ENCODE results near the gene ADM2. TPM values are rescaled to one million over a fixed set of nuclear protein-coding genes. Genes with fewer than 3 reads are reported as not detected.
"Not testable (repeated sequence)": the region's sequence is repeated elsewhere in the genome, so short reads cannot be mapped to it uniquely, and the experiment has no call there.

ADM2 gene
- total RNA-seq, 1 donor from 2014 or later, result 4.4 TPM

DNA sequence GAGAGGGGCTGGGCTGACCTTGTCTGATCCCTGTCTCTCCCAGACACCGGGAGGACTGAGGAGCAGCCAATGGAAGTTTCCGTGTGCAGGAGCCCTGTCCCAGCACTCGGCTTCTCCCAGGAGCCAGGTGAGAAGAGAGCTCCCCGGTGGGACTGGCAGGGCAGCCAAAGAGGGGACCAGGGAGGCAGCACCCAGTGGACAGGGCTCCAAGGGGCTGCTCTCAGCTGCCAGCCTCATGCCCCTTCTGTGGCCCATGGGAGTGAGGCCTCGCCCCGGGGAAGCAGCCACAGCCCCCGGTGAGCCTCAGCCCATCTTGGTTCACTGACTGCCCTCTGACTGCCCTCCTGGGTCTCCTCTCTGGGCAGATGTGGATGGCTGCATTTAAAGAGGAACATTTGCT is 37.3 kb downstream of the ADM2 start:
- no peak for DNase-seq (ENCODE audit: low read depth)
- H3K4me3 ChIP-seq (ENCODE audit: low read depth, low read length), result no peak overlapping the region
- TF ChIP-seq, protein P1, sequence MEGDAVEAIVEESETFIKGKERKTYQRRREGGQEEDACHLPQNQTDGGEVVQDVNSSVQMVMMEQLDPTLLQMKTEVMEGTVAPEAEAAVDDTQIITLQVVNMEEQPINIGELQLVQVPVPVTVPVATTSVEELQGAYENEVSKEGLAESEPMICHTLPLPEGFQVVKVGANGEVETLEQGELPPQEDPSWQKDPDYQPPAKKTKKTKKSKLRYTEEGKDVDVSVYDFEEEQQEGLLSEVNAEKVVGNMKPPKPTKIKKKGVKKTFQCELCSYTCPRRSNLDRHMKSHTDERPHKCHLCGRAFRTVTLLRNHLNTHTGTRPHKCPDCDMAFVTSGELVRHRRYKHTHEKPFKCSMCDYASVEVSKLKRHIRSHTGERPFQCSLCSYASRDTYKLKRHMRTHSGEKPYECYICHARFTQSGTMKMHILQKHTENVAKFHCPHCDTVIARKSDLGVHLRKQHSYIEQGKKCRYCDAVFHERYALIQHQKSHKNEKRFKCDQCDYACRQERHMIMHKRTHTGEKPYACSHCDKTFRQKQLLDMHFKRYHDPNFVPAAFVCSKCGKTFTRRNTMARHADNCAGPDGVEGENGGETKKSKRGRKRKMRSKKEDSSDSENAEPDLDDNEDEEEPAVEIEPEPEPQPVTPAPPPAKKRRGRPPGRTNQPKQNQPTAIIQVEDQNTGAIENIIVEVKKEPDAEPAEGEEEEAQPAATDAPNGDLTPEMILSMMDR (conservative IDR thresholded peaks at IDR 0.05; ENCODE audit: low read depth, low read length), result no peak

DNA sequence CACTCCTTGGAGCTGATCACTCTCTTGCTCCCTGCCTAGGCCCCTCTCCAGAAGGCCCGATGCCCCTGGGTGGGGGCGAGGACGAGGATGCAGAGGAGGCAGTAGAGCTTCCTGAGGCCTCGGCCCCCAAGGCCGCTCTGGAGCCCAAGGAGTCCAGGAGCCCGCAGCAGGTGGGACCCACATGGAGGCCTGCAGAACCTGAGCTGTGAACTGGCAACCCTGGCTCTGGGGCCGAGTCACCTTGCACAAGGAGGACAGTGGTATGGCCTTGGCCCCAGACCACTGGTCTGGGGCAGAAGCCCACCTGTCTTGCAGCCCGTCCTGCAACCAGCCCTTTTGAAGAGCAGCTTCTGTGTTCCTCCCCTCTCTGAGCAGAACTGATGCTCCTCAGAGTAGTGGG is 37.8 kb downstream of the ADM2 start:
- H3K4me3 ChIP-seq (ENCODE audit: low read depth, low read length), result no peak overlapping the region
- DNase-seq (ENCODE audit: low read depth), result no peak
- TF ChIP-seq, protein P1 (conservative IDR thresholded peaks at IDR 0.05; ENCODE audit: low read depth, low read length), result no peak

DNA sequence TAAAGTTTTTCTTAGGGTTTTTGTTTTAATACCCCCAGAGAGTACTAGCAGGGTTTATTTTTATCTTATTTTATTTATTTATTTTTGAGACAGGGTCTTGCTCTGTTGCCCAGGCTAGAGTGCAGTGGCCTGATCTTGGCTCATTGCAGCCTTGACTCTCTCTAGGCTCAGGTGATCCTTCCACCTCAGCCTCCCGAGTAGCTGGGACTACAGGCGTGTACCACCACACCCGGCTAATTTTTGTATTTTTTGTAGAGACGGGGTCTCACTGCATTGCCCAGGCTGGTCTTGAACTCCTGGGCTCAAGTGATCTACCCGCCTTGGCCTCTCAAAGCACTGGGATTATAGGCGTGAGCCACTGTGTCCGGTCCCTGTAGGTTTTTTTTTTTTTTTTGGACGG is 38.8 kb downstream of the ADM2 start:
- not testable (repeated sequence) for H3K4me3 ChIP-seq (ENCODE audit: low read depth, low read length); DNase-seq (ENCODE audit: low read depth)

DNA sequence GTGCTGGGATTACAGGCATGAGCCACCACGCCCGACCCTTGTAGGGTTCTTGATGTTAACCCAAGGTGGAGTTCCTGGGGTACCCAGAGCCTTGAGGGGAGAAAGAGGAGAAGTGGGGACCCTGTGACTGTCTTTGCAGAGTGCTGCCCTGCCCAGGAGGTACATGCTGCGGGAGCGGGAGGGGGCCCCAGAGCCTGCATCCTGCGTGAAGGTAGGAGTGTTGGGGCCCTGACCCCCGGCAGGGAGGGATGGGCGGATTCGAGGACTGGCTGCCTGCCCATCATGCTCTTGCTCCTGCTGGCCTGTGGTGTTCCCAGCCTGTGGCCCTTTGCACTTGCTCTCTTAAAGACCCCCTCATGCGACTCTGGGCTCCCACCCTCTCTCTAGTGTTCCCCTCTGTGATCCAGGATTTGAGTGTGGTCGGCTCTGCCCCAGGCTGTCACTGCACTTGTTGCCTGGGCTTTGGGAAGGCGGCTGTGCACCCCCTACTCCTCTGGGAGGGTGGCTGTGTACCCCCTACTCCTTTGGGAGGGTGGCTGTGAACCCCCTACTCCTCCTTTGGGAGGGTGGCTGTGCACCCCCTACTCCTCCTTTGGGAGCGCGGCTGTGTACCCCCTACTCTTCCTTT is 39.6 kb downstream of the ADM2 start:
- TF ChIP-seq, protein P1 (conservative IDR thresholded peaks at IDR 0.05; ENCODE audit: low read depth, low read length), result no peak
- no peak overlapping the region for H3K4me3 ChIP-seq (ENCODE audit: low read depth, low read length)
- DNase-seq (ENCODE audit: low read depth), result no peak

DNA sequence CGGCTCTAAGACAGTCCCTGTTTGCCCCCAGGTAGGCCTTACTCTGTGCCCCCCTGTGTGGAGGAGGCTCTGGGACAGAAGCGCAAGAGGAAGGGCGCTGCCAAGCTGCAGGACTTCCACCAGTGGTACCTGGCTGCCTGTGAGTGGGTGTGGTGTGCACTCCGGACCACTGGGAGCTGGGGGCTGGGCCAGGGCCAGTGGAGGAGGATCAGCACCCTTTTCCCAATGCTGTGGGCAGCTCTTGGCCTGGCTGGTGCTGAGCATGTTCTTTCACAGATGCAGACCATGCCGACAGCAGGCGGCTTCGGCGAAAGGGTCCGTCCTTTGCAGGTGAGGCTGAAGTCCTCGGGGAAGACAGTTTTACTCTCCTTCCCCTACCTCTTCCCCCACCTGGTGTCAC is 40.4 kb downstream of the ADM2 start:
- TF ChIP-seq, protein P1 (conservative IDR thresholded peaks at IDR 0.05; ENCODE audit: low read depth, low read length), result no peak
- no peak overlapping the region for H3K4me3 ChIP-seq (ENCODE audit: low read depth, low read length)
- no peak for DNase-seq (ENCODE audit: low read depth)

DNA sequence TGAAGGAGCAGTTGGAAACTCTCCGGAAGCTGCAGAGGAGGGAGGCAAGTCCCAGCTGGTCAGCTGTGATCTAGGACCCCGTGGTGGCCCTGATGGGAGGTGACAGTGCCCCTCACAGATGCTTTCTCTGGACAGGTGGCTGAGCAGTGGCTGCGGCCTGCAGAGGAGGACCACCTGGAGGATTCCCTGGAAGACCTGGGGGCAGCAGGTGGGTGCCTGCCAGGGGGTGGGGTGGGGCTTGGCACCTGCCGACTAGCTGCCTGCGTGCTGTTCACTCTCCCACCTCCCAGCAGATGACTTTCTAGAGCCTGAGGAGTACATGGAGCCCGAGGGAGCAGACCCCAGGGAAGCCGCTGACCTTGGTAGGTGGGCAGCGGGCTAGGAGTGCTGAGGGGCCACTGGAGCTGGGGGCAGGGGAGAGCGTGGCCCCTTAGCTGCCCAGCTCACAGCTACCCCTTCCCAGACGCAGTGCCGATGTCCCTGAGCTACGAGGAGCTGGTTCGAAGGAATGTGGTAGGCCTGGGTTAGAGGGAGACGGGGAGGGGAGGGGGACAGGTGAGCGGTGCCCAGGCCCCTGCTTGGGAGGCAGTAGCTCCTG is 41.0 kb downstream of the ADM2 start:
- TF ChIP-seq, protein P1 (conservative IDR thresholded peaks at IDR 0.05; ENCODE audit: low read depth, low read length), result no peak
- DNase-seq (ENCODE audit: low read depth), result no peak
- H3K4me3 ChIP-seq (ENCODE audit: low read depth, low read length), result no peak overlapping the region

DNA sequence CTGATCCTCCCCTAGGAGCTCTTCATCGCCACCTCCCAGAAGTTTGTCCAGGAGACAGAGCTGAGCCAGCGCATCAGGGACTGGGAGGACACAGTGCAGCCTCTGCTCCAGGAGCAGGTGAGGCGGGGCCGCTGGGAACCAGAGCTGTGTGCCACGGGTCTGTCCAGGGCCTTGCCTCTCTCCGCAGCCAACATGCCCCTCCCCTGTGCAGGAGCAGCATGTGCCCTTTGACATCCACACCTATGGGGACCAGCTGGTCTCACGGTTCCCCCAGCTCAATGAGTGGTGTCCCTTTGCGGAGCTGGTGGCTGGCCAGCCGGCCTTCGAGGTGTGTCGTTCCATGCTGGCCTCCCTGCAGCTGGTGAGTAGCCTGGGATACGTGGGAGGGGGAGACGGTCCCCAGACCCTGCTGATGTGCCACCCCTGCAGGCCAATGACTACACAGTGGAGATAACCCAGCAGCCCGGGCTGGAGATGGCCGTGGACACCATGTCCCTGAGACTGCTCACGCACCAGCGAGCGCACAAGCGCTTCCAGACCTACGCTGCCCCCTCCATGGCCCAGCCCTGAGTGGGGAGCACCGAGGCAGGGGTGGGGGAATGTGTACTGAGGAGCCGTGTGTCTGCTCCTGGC is 41.6 kb downstream of the ADM2 start:
- DNase-seq (ENCODE audit: low read depth), result no peak
- TF ChIP-seq, protein P1 (conservative IDR thresholded peaks at IDR 0.05; ENCODE audit: low read depth, low read length), result no peak
- no peak overlapping the region for H3K4me3 ChIP-seq (ENCODE audit: low read depth, low read length)
